ENCODE measurements around the gene KAT14.

GRCh38 chr20:18197382-18198070 lies 59.9 kb downstream of the KAT14 start:
- TF ChIP-seq CTCF (IDR thresholded peaks at IDR 0.05; ENCODE audit: low read depth, low read length, poor library complexity, severe bottlenecking) (no peak), EZH2phosphoT487 (IDR thresholded peaks at IDR 0.05; ENCODE audit: borderline replicate concordance, low read length) (no peak)
